Hematopoietic multipotent progenitor cell treated with erythropoietin and hydrocortisone succinate and interleukin-3 and kit ligand, for 6 days (in vitro differentiated cells): ENCODE measurements around the gene SLC22A17.
A peak's percentile ranks its signal among the peaks of the same experiment; 100 is the strongest.
"Not testable (repeated sequence)": the region's sequence is repeated elsewhere in the genome, so short reads cannot be mapped to it uniquely, and the experiment has no call there.

Experiments
- DNase-seq: peaks from one replicate; pipeline ENCODE4 v3.0.0-alpha.2; 2015

The SLC22A17 gene

GRCh38 chr14:23327947-23328744 lies 24.5 kb downstream of the SLC22A17 start:
- DNase-seq: peak; percentile 92

- DNase-seq: no peak
Observed at GRCh38 chr14:23326491-23327332, 26.0 kb downstream of the SLC22A17 start.

- not testable (repeated sequence) for DNase-seq
Observed at GRCh38 chr14:23325746-23326145, 26.9 kb downstream of the SLC22A17 start.

- no peak for DNase-seq
Observed at GRCh38 chr14:23324993-23325392, 27.7 kb downstream of the SLC22A17 start.

- no peak for DNase-seq
Observed at GRCh38 chr14:23324455-23324846, 28.2 kb downstream of the SLC22A17 start.

GRCh38 chr14:23323838-23324454 lies 28.7 kb downstream of the SLC22A17 start:
- no peak for DNase-seq

- no peak for DNase-seq
Observed at GRCh38 chr14:23322568-23323517, 29.8 kb downstream of the SLC22A17 start.

GRCh38 chr14:23321572-23322547 lies 30.8 kb downstream of the SLC22A17 start:
- peak; percentile 61 for DNase-seq

GRCh38 chr14:23320584-23321571 lies 31.8 kb downstream of the SLC22A17 start, which contains the start of gene PABPN1:
Gene PABPN1, plus strand, starts transcription at chr14:23321457. Its CDS starts 13 bp downstream, at chr14:23321470.
- peak; percentile 100 for DNase-seq

- DNase-seq: no peak
Observed at GRCh38 chr14:23319746-23320583, 32.7 kb downstream of the SLC22A17 start.

GRCh38 chr14:23316300-23316699 lies 36.4 kb downstream of the SLC22A17 start:
- DNase-seq: no peak

GRCh38 chr14:23310546-23310945 lies 42.1 kb downstream of the SLC22A17 start:
- DNase-seq: no peak

- no peak for DNase-seq
Observed at GRCh38 chr14:23308721-23309445, 43.8 kb downstream of the SLC22A17 start.

- DNase-seq: no peak
Observed at GRCh38 chr14:23307687-23308644, 44.7 kb downstream of the SLC22A17 start.

GRCh38 chr14:23307146-23307530 lies 45.5 kb downstream of the SLC22A17 start:
- DNase-seq: no peak

- peak; percentile 94 for DNase-seq
Observed at GRCh38 chr14:23306412-23307145, 46.1 kb downstream of the SLC22A17 start, which contains the start of gene BCL2L2. Gene BCL2L2, plus strand, starts transcription at chr14:23306833. Its CDS starts 935 bp downstream, at chr14:23307768.
